Measurements from ENCODE around the gene NDUFB3.
"Not testable (repeated sequence)": the region's sequence is repeated elsewhere in the genome, so short reads cannot be mapped to it uniquely, and the experiment has no call there.

Gene NDUFB3

DNA sequence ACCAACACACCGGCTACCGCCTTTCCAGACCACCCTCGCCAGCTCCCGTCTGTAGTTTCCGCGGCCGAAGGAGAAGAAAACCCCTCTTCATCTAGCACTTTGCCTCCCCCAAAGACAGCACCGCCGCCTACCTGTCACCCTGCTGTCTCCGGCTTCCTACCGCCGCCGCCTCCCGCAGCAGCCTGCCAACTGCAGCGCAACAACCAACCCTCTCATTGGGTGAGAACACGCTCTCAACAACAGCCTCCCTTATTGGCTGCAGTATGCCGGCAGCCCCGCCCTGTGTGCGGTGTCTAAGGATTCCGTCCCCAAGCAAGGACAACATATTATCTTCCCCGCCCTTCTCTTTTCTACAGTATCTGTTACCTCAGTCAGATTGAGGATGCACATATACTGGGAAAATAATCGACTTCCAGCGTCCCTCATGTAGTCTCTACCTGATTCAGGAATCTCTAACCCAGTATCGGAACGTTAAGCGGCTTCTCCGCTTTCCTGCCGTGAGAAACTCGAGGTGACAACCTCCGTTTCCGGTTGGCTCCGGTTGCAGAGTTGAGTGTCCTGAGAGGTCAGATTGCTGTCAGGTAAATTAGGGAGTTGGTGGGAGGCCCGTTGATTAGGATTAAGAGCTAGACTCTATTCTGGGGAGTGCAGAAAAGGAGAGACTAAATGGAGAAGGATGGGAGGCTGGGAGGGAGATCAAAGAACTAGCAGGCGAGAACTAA is at the start of gene NDUFB3, which contains the start of gene HYCC2:
Gene NDUFB3 (plus strand): TSS at position 523 of the 722 bp plus-strand sequence. CDS start 6,882 bp downstream, outside the sequence.
Gene HYCC2 (minus strand): TSS at position 193 of the 722 bp plus-strand sequence. CDS start 47,662 bp downstream, outside the sequence.
- peak; percentile 98 for DNase-seq (ENCODE audit: low spot score)

- DNase-seq (ENCODE audit: low spot score): no peak
These were observed 47.3 kb upstream of the NDUFB3 start for GRCh38 chr2:201024518-201024917.

GRCh38 chr2:201034355-201034754 is 37.4 kb upstream of the NDUFB3 start:
- DNase-seq (ENCODE audit: low spot score): not testable (repeated sequence)

GRCh38 chr2:201038361-201038760 is 33.4 kb upstream of the NDUFB3 start:
- DNase-seq (ENCODE audit: low spot score): not testable (repeated sequence)

DNA sequence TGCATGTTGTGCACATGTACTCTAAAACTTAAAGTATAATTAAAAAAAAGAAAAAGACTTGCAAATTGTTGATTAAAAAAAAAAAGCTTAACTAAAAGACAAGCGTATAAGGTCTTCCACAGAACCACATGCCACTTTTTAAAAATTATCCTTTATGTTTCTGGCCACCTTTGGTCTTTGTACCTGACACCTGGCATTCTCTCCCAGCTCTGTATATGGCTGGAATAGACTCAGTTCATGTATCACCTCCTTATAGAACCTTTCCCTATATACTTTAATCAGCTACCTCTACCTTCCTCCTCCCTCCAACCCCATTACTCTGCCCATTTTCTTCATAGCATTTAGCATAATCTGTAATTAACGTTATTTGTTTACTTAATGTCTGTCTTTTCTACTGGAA is 32.9 kb upstream of the NDUFB3 start:
- no peak for DNase-seq (ENCODE audit: low spot score)

DNA sequence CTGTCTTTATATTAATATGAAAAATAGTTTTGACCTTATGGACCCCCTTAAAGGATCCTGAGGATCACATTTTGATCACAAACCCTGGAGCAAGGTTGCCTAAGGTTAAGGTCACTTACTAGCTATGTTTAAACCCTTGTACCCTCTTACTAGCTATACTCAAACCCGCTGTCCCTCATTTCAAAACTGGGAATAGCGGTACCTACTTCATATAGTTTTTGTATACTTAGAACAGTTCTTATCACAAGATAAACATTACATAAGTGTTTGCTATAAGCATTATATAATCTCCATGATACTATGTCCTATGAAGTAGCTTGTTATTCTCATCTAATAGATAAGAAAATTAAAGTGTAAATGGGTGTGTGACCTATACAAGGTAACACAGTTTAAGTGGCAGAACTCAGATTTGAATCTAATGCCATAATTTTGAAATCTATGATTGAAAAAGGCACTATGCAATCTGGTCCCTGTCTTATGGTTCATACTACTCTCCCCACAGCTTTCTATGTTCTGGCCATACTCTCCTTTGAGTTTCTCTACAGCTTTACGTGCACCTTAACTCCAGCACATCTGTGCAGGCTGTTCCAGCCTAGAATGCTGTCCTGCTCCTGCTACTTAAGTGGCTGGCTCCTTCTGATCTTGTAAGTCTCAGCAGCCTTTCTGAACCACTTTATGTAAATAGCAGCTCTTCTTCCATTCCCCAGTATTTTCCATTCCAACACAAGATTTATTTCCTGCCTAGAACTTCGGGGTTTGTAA is 30.8 kb upstream of the NDUFB3 start:
- DNase-seq (ENCODE audit: low spot score): no peak

DNA sequence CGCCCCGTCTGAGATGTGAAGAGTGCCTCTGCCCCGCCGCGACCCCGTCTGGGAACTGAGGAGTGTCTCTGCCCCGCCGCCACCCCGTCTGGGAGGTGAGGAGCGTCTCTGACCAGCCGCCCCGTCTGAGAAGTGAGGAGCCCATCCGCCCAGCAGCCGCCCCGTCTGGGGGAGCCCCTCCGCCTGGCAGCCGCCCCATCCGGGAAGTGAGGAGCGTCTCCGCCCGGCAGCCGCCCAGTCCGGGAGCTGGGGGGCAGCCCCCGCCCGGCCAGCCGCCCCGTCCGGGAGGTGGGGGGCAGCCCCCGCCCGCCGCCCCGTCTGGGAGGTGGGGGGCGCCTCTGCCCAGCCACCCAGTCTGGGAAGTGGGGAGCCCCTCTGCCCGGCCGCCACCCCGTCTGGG is 29.4 kb upstream of the NDUFB3 start:
- not testable (repeated sequence) for DNase-seq (ENCODE audit: low spot score)

GRCh38 chr2:201043050-201043449 is 28.8 kb upstream of the NDUFB3 start:
- DNase-seq (ENCODE audit: low spot score): not testable (repeated sequence)

DNA sequence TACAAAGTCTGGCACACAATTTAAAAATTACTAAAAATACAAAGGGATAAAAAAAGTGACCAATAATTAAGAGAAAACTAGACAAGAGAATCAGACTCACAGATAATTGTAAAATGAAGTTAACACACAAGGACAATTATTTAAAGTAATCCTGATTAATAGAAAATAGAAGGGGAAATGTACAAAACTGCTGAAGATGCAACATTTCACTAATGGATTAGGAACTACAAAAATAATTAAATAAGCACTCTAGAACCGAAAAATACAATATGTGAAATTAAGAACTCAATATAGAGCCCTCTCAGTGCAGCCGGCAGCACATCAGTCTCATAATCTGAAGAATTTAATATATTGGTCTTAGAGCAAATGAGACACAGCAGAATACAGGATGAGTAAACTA is 24.9 kb upstream of the NDUFB3 start:
- no peak for DNase-seq (ENCODE audit: low spot score)

DNA sequence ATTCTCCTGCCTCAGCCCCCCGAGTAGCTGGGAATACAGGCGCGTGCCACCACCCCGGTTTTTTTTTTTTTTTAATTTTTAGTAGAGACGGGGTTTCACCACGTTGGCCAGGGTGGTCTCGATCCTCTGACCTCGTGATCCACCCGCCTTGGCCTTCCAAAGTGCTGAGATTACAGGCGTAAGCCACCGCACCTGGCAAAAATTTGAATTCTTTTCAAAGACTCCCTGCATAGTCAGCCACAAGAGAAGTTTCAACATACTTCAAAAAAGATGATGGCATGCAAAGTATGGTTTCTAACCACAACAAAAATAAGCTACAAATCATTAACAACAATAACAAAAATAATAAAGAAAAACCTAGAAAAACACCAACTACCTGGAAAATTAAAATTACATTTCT is 22.3 kb upstream of the NDUFB3 start:
- DNase-seq (ENCODE audit: low spot score): no peak

DNA sequence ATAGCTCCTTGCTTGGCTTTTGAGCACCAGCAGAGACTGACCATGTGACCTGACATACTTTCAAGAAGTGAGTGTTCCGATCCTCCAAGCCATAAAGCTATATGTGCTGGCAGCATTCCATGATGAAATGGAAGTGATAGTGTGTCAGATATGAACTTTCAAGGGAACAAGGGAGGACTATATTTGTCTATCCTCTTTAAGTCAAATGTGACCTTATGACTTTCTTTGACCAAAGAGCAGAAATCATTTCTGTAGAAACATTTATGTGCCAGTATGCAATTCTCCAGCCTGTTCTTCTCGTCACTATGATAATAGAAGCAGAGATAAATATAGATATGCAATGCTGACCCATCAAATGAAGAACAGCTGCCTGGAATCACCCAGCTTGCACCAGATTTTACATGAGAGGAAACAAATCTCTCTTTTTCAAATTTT is 14.7 kb upstream of the NDUFB3 start:
- DNase-seq (ENCODE audit: low spot score): no peak

DNA sequence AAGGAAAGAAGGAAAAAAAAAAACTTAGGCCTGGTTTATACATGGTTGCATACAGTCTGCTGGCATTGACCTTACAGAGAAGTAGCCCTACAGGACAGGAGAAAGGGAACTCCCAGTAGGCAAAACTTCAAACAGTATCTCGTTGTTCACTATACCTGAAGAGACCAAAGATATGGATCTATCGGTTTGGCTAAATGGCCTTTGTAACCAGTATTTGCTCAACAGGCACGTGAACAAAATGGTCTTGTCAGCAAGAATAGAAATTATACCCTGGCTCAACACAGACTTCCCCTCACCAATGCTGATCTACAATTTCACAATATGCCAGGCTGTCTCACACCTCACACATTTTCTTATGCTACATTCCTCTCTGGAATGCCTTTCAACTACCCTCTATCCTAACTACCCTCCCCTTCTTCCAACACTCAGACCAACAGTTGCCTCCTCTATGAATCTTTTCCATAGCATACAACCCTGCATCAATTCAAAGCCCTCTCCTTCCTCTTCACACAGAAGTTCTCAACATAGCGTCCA is 14.0 kb upstream of the NDUFB3 start:
- no peak for DNase-seq (ENCODE audit: low spot score)

GRCh38 chr2:201058914-201059313 is 12.9 kb upstream of the NDUFB3 start:
- no peak for DNase-seq (ENCODE audit: low spot score)

DNA sequence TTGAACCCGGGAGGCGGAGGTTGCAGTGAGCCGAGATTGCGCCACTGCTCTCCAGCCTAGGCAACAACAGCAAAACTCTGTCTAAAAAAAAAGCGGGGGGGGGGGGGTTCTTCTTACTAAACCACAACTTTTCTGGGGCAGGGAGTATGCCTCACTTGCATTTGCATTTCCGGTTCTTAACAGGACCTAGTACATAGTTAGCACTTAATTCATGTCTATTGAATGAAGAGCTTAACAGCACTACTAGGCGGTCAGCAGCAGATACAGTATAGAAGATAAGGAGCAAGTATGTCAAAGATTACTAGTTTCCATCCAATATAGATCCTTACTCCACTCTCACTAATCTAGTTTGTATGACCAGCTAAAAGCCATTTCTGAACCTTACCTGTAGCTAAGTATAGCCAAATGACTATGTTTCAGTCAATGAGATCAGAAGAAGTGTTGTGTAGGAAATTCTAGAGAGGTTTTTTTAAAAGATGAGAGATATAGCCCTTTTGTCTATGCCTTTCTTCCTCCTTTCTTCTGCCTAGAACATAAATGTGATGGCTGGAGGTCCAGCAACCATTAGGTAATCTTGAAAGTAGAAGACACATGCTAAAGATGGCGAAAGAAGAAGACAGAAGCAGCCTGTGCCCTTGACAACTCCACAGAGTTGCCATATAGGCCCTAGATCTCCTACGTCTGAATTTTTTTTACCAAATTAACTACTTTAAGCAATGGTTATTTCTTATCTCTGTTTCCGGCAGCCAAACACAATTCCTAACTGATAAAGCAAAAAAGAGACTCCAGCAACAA is 11.6 kb upstream of the NDUFB3 start:
- DNase-seq (ENCODE audit: low spot score): no peak

- not testable (repeated sequence) for DNase-seq (ENCODE audit: low spot score)
These were observed 8.3 kb upstream of the NDUFB3 start for GRCh38 chr2:201063516-201063915.

GRCh38 chr2:201064797-201065329 is 6.9 kb upstream of the NDUFB3 start:
- DNase-seq (ENCODE audit: low spot score): no peak

GRCh38 chr2:201070948-201071478 is 788 bp upstream of the NDUFB3 start:
- DNase-seq (ENCODE audit: low spot score): peak; percentile 56

- no peak for DNase-seq (ENCODE audit: low spot score)
These were observed 365 bp downstream of the NDUFB3 start for GRCh38 chr2:201072201-201072530.

GRCh38 chr2:201073071-201073470 is 1.3 kb downstream of the NDUFB3 start:
- no peak for DNase-seq (ENCODE audit: low spot score)

DNA sequence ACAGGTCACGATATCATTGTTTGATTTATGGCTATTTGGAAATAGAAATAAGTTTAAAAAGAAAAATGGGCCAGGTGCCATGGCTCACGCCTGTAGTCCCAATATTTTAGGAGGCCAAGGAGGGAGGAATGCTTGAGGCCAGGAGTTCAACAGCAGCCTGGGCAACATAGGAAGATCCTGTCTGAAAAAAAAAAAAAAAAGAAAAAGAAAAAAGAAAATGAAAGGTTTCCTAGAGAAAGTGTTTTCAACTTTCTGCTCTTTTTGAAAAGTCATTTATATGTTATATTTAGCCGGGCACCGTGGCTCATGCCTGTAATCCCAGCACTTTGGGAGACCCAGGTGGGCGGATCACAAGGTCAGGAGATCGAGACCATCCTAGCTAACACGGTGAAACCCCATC is 3.2 kb downstream of the NDUFB3 start:
- no peak for DNase-seq (ENCODE audit: low spot score)

DNA sequence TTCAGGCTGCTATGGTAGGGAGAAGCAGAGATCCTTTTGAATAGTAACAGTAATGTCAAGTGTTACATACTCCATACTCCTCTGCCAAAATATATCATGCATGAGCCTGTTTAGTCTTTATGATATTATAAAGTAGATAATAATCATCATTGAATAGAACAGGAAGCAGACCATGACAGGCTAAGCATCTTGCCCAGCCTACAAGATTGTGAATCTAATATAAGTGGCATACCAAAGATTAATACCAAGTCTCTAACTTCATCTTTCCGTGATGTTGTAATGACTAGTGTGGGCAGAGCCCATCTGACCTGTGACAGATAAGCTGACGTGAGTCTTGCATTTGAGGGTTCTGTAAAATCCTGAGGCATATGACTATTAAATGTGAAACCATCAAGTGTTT is 13.1 kb downstream of the NDUFB3 start:
- peak; percentile 45 for DNase-seq (ENCODE audit: low spot score)

DNA sequence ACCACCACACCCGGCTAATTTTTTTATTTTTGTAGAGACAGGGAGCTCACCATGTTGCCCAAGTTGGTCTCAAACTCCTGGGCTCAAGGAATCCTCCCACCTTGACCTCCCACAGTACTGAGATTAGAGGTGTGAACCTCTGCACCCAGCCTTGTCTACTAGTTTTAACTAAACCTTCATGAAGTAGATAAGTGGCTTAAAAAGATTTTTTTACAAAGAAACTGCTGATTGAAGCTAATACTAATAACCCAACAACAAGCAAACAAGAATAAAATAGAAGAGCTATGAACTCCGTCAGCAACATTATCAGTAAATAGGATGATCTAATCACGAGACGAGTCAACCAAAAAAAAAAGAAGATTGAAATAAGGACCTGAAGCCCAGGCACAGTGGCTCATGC is 18.8 kb downstream of the NDUFB3 start:
- no peak for DNase-seq (ENCODE audit: low spot score)
